B cell (primary cell): ENCODE data around the gene GGCT. TPM values are rescaled to one million over a fixed set of nuclear protein-coding genes. Genes with fewer than 3 reads are reported as not detected.

ENCODE experiments used
- ATAC-seq: fragments of 200-7000 bp; cut with Tn5 transposase; one replicate; pipeline ENCODE4 v1.10.0; 2021; ENCODE audit warnings: low read depth, mild to moderate bottlenecking, moderate number of reproducible peaks, moderate library complexity
- CTCF ChIA-PET: fragments of 350-600 bp; sonication (Branson Sonifier 250); formaldehyde crosslinking; loops from one replicate; lab custom pipeline; 2021; ENCODE audit warnings: antibody characterized with exemption, inconsistent platforms; lab: Charles Lee
- POLR2A ChIA-PET: fragments of 350-600 bp; sonication (Branson Sonifier 250); formaldehyde crosslinking; loops from one replicate; lab custom pipeline; 2021; ENCODE audit warnings: antibody characterized with exemption; lab: Charles Lee
- DNase-seq: peaks from one replicate; pipeline ENCODE4 v3.0.0; 2013
- H2AFZ ChIP-seq: 2 replicates; pipeline ENCODE4 v1.6.1; 2012; ENCODE audit warnings: mild to moderate bottlenecking, low read depth, low read length; ENCODE audit not compliant: insufficient read depth, poor library complexity, severe bottlenecking
- H3K27ac ChIP-seq, 2 donors: 1 replicate in 1 of 2; 2 replicates in 1 of 2; pipeline ENCODE4 v1.5.1; 2012 to 2013; ENCODE audit warnings: low read length in 2 of 2, mild to moderate bottlenecking in 2 of 2, moderate library complexity in 1 of 2
- H3K27me3 ChIP-seq, 4 experiments: fragments of 200-600 bp in 1 of 4; sonication (generic) in 1 of 4; replicated peaks in 1 of 4; 1 replicate in 2 of 4; 2 replicates in 2 of 4; pipeline versions ENCODE4 v1.6.1 to v1.7.0; 2013 to 2016; ENCODE audit warnings: low read length in 3 of 4, mild to moderate bottlenecking in 2 of 4, mixed read lengths in 1 of 4, moderate library complexity in 1 of 4; ENCODE audit not compliant: insufficient read depth in 4 of 4, control insufficient read depth in 3 of 4; ENCODE audit errors: control extremely low read depth in 1 of 4
- H3K36me3 ChIP-seq, 2 experiments: replicated peaks in 1 of 2; 1 replicate in 1 of 2; 2 replicates in 1 of 2; pipeline versions ENCODE4 v1.6.1 to v1.7.1; 2013; ENCODE audit warnings: low read length in 1 of 2; ENCODE audit not compliant: insufficient read depth in 2 of 2, control insufficient read depth in 1 of 2; ENCODE audit errors: control extremely low read depth in 1 of 2, extremely low read depth in 1 of 2
- H3K4me1 ChIP-seq, 2 donors: fragments of 200-600 bp in 1 of 2; sonication (generic) in 1 of 2; 1 replicate in 1 of 2; 2 replicates in 1 of 2; pipeline versions ENCODE4 v1.5.1 to v1.6.1; 2013 to 2017; ENCODE audit warnings: low read length in 2 of 2; ENCODE audit not compliant: control insufficient read depth in 2 of 2, insufficient read depth in 2 of 2
- H3K4me2 ChIP-seq: replicated peaks from 2 replicates; pipeline ENCODE3; 2012; ENCODE audit warnings: mild to moderate bottlenecking, low read depth, low read length; ENCODE audit not compliant: poor library complexity, severe bottlenecking
- H3K4me3 ChIP-seq, 5 experiments: fragments of 200-600 bp in 1 of 5; sonication (generic) in 1 of 5; 1 replicate in 3 of 5; 2 replicates in 2 of 5; pipeline versions ENCODE4 v1.5.1 to v1.7.0; 2011 to 2016; ENCODE audit warnings: low read length in 4 of 5, mild to moderate bottlenecking in 4 of 5, low read depth in 2 of 5, control low read depth in 1 of 5, moderate library complexity in 1 of 5; ENCODE audit not compliant: insufficient read depth in 1 of 5; ENCODE audit errors: control extremely low read depth in 1 of 5, extremely low read depth in 1 of 5
- H3K79me2 ChIP-seq: fragments of 200-600 bp; sonication (generic); one replicate; pipeline ENCODE4 v1.6.0; 2016; ENCODE audit warnings: low read length; ENCODE audit not compliant: control insufficient read depth, insufficient read depth
- H3K9ac ChIP-seq: fragments of 200-600 bp; sonication (generic); 2 replicates; pipeline ENCODE4 v1.6.1; 2017; ENCODE audit warnings: mild to moderate bottlenecking, low read length, moderate library complexity
- H3K9me3 ChIP-seq, 3 donors: one replicate each; pipeline versions ENCODE4 v1.6.1 to v1.7.1; 2013; ENCODE audit warnings: low read length in 2 of 3; ENCODE audit not compliant: control insufficient read depth in 2 of 3, insufficient read depth in 1 of 3; ENCODE audit errors: control extremely low read depth in 1 of 3
- H4K20me1 ChIP-seq: 2 replicates; pipeline ENCODE4 v1.6.0; 2012; ENCODE audit warnings: mild to moderate bottlenecking, low read length; ENCODE audit not compliant: insufficient read depth, control insufficient read depth, poor library complexity, severe bottlenecking
- H3K27ac Mint-ChIP-seq: one replicate; pipeline ENCODE4 v1.8.0; 2021; ENCODE audit warnings: mixed read lengths
- H3K27me3 Mint-ChIP-seq: one replicate; pipeline ENCODE4 v1.8.0; 2021; ENCODE audit warnings: mixed read lengths
- H3K4me1 Mint-ChIP-seq: one replicate; pipeline ENCODE4 v1.8.0; 2021; ENCODE audit warnings: mixed read lengths
- H3K4me3 Mint-ChIP-seq: one replicate; pipeline ENCODE4 v1.8.0; 2021; ENCODE audit warnings: mixed read lengths
- H3K9me3 Mint-ChIP-seq: one replicate; pipeline ENCODE4 v1.8.0; 2022; ENCODE audit warnings: mixed read lengths; ENCODE audit not compliant: insufficient read depth
- CTCF ChIP-seq: fragments of 200-600 bp; IDR thresholded peaks from one replicate; pipeline ENCODE4 v1.8.0; 2022; ENCODE audit warnings: antibody characterized with exemption, mild to moderate bottlenecking
- EZH2 ChIP-seq: IDR thresholded peaks from 2 replicates; pipeline ENCODE4 v1.6.1; 2012; ENCODE audit warnings: borderline replicate concordance, low read depth, mild to moderate bottlenecking, moderate library complexity, low read length; ENCODE audit not compliant: insufficient read depth, poor library complexity, severe bottlenecking
- WGBS: methylation state at CpG from one replicate; pipeline ENCODE4 v1.1.5; 2013; ENCODE audit warnings: missing lambda C conversion rate; ENCODE audit not compliant: insufficient coverage; 5-methylcytosine and 5-hydroxymethylcytosine counted together
- intact Hi-C: fragments of 100-400 bp; cut with micrococcal nuclease; formaldehyde crosslinking; loops from one replicate; pipeline ENCODE4 v1.10.0; 2022
- polyA plus RNA-seq: library from polyadenylated mRNA; depleted of rRNA; stranded (reverse); fragments of >200 nt; gene quantifications from 2 replicates; pipeline ENCODE4 v1.2.3, GENCODE V29; 2012
- total RNA-seq, 2 donors: library from RNA; stranded (reverse); fragments of 120-200 nt in 1 of 2; gene quantifications; 1 replicate in 1 of 2; 2 replicates in 1 of 2; pipeline versions ENCODE4 v1.2.3 to v1.2.4, GENCODE V29; 2013 to 2022

The GGCT gene
- total and polyA plus RNA-seq, 2 donors (not counting 1 experiment from before 2014, with no cell fraction given) = 8.1 to 12.5 TPM

GRCh38 chr7:30470771-30471170 is 33.9 kb downstream of the GGCT start:
- TF ChIP-seq EZH2 (no peak), CTCF (no peak)
- intact Hi-C loops = loop anchor here (10.0 kb wide), 1 partner anchor 446 kb away; the partner anchor contains the start of genes FKBP14 and PLEKHA8
- no peaks in the 10 kb centered on the region for H3K27me3 Mint-ChIP-seq
- Histone ChIP-seq H3K4me3 (no peak overlapping the region), H3K27ac (peak overlapping the region in 1 of 2 donors; percentile 49), H3K9ac (no peak overlapping the region), H3K36me3 (peaks cover 7 to 18% of the 10 kb centered on the region in 2 experiments), H3K27me3 (no peaks in the 10 kb centered on the region), H3K9me3 (peaks cover 0 to 4% (median 0%) of the 10 kb centered on the region in 3 donors), H4K20me1 (no peaks in the 10 kb centered on the region), H3K79me2 (peaks cover 91% of the 10 kb centered on the region), H3K4me1 (peaks cover 61 to 67% of the 10 kb centered on the region in 2 donors), H3K4me2 (no peak overlapping the region), H2AFZ (no peak overlapping the region)
- no peak overlapping the region for H3K4me3 Mint-ChIP-seq
- ChIA-PET CTCF (no interaction called here), POLR2A (no interaction called here)
- DNase-seq = no peak
- H3K4me1 Mint-ChIP-seq = peaks cover 85% of the 10 kb centered on the region
- H3K27ac Mint-ChIP-seq = peak overlapping the region; percentile 75
- no peaks in the 10 kb centered on the region for H3K9me3 Mint-ChIP-seq
- no peak for ATAC-seq
- WGBS = 50% methylated on average over 1 of the region's 6 CpGs

- Histone ChIP-seq H3K79me2 (peaks cover 91% of the 10 kb centered on the region), H2AFZ (no peak overlapping the region), H4K20me1 (no peaks in the 10 kb centered on the region), H3K9me3 (peaks cover 0 to 4% (median 0%) of the 10 kb centered on the region in 3 donors), H3K9ac (no peak overlapping the region), H3K4me3 (no peak overlapping the region), H3K27me3 (no peaks in the 10 kb centered on the region), H3K27ac (peak overlapping the region in 1 of 2 donors; percentile 49), H3K36me3 (peaks cover 7 to 18% of the 10 kb centered on the region in 2 experiments), H3K4me2 (no peak overlapping the region), H3K4me1 (peaks cover 56 to 66% of the 10 kb centered on the region in 2 donors)
- no peak for ATAC-seq
- Mint-ChIP-seq H3K9me3 (no peaks in the 10 kb centered on the region), H3K27me3 (no peaks in the 10 kb centered on the region), H3K4me1 (peaks cover 85% of the 10 kb centered on the region), H3K4me3 (no peak overlapping the region), H3K27ac (no peak overlapping the region)
- CTCF ChIA-PET = no interaction called here
- WGBS = 92% methylated on average over 12 of the region's 14 CpGs
- intact Hi-C loops = loop anchor here (10.0 kb wide), 1 partner anchor 445 kb away; the partner anchor contains the start of genes FKBP14 and PLEKHA8
- DNase-seq = no peak
- no peak for TF ChIP-seq EZH2
- no peak for TF ChIP-seq CTCF
- POLR2A ChIA-PET = no interaction called here
Measured at GRCh38 chr7:30470163-30470770, 34.4 kb downstream of the GGCT start.
